ENCODE results near the gene RCSD1. TPM values are rescaled to one million over a fixed set of nuclear protein-coding genes. Genes with fewer than 3 reads are reported as not detected.

RCSD1 gene
- total and polyA plus RNA-seq, 2 donors from 2014 or later, result 3.9 to 18.3 TPM

DNA sequence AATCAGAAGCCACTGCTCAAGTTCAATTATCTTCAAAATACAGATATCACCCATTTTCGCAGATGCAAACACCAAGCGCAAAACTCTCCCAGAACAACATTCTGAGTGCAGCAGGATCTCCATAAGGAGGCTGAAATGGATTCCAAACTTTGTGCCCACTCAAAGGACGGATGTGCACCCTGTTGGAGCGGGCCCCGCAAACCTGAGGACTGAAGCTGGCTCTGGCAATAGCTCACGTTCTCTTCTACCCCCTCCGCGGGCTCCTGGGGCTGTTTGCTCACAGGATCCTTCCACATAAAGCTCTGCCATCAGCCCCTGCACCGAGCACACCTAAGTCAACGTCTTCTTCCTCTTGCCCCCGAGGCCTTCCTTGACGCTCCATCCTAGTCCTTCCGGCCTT lies 11.7 kb upstream of the RCSD1 start:
- Histone ChIP-seq H3K27me3 (ENCODE audit: control insufficient read depth, insufficient read depth, low read length) (no peaks in the 10 kb centered on the region), H3K36me3 (ENCODE audit: control insufficient read depth in 2 of 3, insufficient read depth in 3 of 3, low read length in 3 of 3) (no peaks in the 10 kb centered on the region), H3K9me3 (ENCODE audit: control insufficient read depth in 2 of 3, insufficient read depth in 1 of 3, low read length in 3 of 3) (peaks cover 0 to 3% (median 0%) of the 10 kb centered on the region in 3 donors), H3K4me1 (ENCODE audit: control insufficient read depth in 2 of 3, insufficient read depth in 2 of 3, low read depth in 1 of 3, low read length in 3 of 3) (peaks cover 4 to 13% (median 8%) of the 10 kb centered on the region in 3 donors), H3K4me3 (ENCODE audit: low read length in 3 of 3) (no peak overlapping the region), H3K9ac (ENCODE audit: low read length in 3 of 3) (no peak overlapping the region), H3K27ac (ENCODE audit: low read depth in 2 of 2, low read length in 2 of 2) (peak overlapping the region; percentile 22 to 84)
- FAIRE-seq, result no peak
- TF ChIP-seq, protein P1, sequence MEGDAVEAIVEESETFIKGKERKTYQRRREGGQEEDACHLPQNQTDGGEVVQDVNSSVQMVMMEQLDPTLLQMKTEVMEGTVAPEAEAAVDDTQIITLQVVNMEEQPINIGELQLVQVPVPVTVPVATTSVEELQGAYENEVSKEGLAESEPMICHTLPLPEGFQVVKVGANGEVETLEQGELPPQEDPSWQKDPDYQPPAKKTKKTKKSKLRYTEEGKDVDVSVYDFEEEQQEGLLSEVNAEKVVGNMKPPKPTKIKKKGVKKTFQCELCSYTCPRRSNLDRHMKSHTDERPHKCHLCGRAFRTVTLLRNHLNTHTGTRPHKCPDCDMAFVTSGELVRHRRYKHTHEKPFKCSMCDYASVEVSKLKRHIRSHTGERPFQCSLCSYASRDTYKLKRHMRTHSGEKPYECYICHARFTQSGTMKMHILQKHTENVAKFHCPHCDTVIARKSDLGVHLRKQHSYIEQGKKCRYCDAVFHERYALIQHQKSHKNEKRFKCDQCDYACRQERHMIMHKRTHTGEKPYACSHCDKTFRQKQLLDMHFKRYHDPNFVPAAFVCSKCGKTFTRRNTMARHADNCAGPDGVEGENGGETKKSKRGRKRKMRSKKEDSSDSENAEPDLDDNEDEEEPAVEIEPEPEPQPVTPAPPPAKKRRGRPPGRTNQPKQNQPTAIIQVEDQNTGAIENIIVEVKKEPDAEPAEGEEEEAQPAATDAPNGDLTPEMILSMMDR (IDR thresholded peaks at IDR 0.05; ENCODE audit: borderline replicate concordance, extremely low read depth, insufficient read depth), result no peak
- intact Hi-C loops (cut with DNase I), result no loop called here
- no peak for DNase-seq

DNA sequence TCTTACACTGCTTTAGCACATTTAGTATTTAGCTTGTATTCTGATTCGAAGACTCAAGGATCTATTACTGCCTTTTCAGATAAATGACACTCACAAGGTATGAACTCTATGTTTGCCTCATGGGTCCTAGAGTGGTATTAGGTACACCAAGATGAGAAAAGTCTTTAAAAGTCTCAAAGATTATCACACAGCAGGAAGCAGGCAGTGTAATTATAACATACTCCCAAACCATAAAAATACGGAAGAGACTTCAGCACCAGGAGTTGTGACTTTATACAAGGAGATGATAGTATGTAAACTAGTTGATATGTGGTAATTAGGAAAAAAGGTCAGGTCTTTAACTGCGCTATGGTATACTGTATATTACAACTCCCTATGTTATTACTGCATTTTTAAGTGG lies 11.2 kb upstream of the RCSD1 start:
- peaks cover 4 to 13% (median 8%) of the 10 kb centered on the region in 3 donors for H3K4me1 ChIP-seq (ENCODE audit: control insufficient read depth in 2 of 3, insufficient read depth in 2 of 3, low read depth in 1 of 3, low read length in 3 of 3)
- H3K9ac ChIP-seq (ENCODE audit: low read length in 3 of 3), result no peak overlapping the region
- TF ChIP-seq, protein P1 (IDR thresholded peaks at IDR 0.05; ENCODE audit: borderline replicate concordance, extremely low read depth, insufficient read depth), result no peak
- no peak overlapping the region for H3K27ac ChIP-seq (ENCODE audit: low read depth in 2 of 2, low read length in 2 of 2)
- H3K4me3 ChIP-seq (ENCODE audit: low read length in 3 of 3), result no peak overlapping the region
- intact Hi-C loops (cut with DNase I), result no loop called here
- no peaks in the 10 kb centered on the region for H3K27me3 ChIP-seq (ENCODE audit: control insufficient read depth, insufficient read depth, low read length)
- no peak for DNase-seq
- H3K36me3 ChIP-seq (ENCODE audit: control insufficient read depth in 2 of 3, insufficient read depth in 3 of 3, low read length in 3 of 3), result no peaks in the 10 kb centered on the region
- no peak for FAIRE-seq
- H3K9me3 ChIP-seq (ENCODE audit: control insufficient read depth in 2 of 3, insufficient read depth in 1 of 3, low read length in 3 of 3), result peaks cover 0 to 3% (median 0%) of the 10 kb centered on the region in 3 donors

DNA sequence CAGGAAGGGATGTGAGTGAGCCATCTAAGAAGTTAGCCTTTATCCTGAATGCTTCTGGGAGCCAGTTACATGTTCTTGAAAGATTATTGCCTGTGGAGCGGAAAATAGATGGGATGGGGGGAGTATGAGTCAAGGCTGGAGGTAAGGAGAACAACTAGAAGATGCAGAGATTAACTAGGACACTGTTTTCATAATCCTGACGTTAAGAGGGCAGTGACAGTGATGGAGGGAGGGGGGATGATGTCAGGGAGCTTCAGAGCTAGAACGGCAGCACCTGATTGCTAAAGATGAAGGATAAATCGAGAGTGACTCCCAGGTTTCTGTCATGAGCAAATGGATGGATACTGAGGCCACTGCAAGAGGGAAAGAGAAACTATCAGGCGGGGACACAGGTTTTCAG lies 10.0 kb upstream of the RCSD1 start:
- Histone ChIP-seq H3K36me3 (ENCODE audit: control insufficient read depth in 2 of 3, insufficient read depth in 3 of 3, low read length in 3 of 3) (no peaks in the 10 kb centered on the region), H3K27ac (ENCODE audit: low read depth in 2 of 2, low read length in 2 of 2) (peak overlapping the region in 1 of 2 donors; percentile 5), H3K9ac (ENCODE audit: low read length in 3 of 3) (no peak overlapping the region), H3K27me3 (ENCODE audit: control insufficient read depth, insufficient read depth, low read length) (no peaks in the 10 kb centered on the region), H3K4me1 (ENCODE audit: control insufficient read depth in 2 of 3, insufficient read depth in 2 of 3, low read depth in 1 of 3, low read length in 3 of 3) (peaks cover 4 to 13% (median 8%) of the 10 kb centered on the region in 3 donors), H3K4me3 (ENCODE audit: low read length in 3 of 3) (no peak overlapping the region), H3K9me3 (ENCODE audit: control insufficient read depth in 2 of 3, insufficient read depth in 1 of 3, low read length in 3 of 3) (no peaks in the 10 kb centered on the region)
- intact Hi-C loops (cut with DNase I), result no loop called here
- DNase-seq (no peak), FAIRE-seq (no peak)
- TF ChIP-seq, protein P1 (IDR thresholded peaks at IDR 0.05; ENCODE audit: borderline replicate concordance, extremely low read depth, insufficient read depth), result no peak

GRCh38 chr1:167621780-167622313 lies 8.2 kb upstream of the RCSD1 start:
- Histone ChIP-seq H3K9ac (ENCODE audit: low read length in 3 of 3) (no peak overlapping the region), H3K27ac (ENCODE audit: low read depth in 2 of 2, low read length in 2 of 2) (no peak overlapping the region), H3K9me3 (ENCODE audit: control insufficient read depth in 2 of 3, insufficient read depth in 1 of 3, low read length in 3 of 3) (no peaks in the 10 kb centered on the region), H3K36me3 (ENCODE audit: control insufficient read depth in 2 of 3, insufficient read depth in 3 of 3, low read length in 3 of 3) (no peaks in the 10 kb centered on the region), H3K27me3 (ENCODE audit: control insufficient read depth, insufficient read depth, low read length) (no peaks in the 10 kb centered on the region), H3K4me1 (ENCODE audit: control insufficient read depth in 2 of 3, insufficient read depth in 2 of 3, low read depth in 1 of 3, low read length in 3 of 3) (peaks cover 4 to 10% (median 8%) of the 10 kb centered on the region in 3 donors), H3K4me3 (ENCODE audit: low read length in 3 of 3) (no peak overlapping the region)
- TF ChIP-seq, protein P1 (IDR thresholded peaks at IDR 0.05; ENCODE audit: borderline replicate concordance, extremely low read depth, insufficient read depth), result no peak
- intact Hi-C loops (cut with DNase I), result no loop called here
- DNase-seq (no peak), FAIRE-seq (no peak)

All from kidney (tissue), 14 donors.